Adrenal gland (tissue), 5 donors: ENCODE measurements around the gene TSPAN3.

Source experiments
- POLR2A ChIP-seq, 2 donors: fragments of 450-650 bp; IDR thresholded peaks; one replicate each; pipeline ENCODE4 v1.6.1; 2017; ENCODE audit warnings: antibody characterized with exemption in 2 of 2, mild to moderate bottlenecking in 2 of 2, moderate library complexity in 1 of 2
- TF ChIP-seq, protein P1 (sequence below), 6 experiments: fragments of 450-650 bp in 4 of 6; fragments of 200-600 bp in 2 of 6; sonication (generic) in 1 of 6; IDR thresholded peaks; 1 replicate in 5 of 6; 2 replicates in 1 of 6; pipeline versions ENCODE4 v1.5.1 to v1.8.0; 2016 to 2021; ENCODE audit warnings: antibody characterized with exemption in 6 of 6, mild to moderate bottlenecking in 2 of 6, moderate library complexity in 1 of 6
- donor health status: DM: no; HTN: no; CAD: no.

- TF ChIP-seq, protein P1, sequence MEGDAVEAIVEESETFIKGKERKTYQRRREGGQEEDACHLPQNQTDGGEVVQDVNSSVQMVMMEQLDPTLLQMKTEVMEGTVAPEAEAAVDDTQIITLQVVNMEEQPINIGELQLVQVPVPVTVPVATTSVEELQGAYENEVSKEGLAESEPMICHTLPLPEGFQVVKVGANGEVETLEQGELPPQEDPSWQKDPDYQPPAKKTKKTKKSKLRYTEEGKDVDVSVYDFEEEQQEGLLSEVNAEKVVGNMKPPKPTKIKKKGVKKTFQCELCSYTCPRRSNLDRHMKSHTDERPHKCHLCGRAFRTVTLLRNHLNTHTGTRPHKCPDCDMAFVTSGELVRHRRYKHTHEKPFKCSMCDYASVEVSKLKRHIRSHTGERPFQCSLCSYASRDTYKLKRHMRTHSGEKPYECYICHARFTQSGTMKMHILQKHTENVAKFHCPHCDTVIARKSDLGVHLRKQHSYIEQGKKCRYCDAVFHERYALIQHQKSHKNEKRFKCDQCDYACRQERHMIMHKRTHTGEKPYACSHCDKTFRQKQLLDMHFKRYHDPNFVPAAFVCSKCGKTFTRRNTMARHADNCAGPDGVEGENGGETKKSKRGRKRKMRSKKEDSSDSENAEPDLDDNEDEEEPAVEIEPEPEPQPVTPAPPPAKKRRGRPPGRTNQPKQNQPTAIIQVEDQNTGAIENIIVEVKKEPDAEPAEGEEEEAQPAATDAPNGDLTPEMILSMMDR (IDR thresholded peaks at IDR 0.05): no peak
- TF ChIP-seq POLR2A (IDR thresholded peaks at IDR 0.05): no peak
Measured at GRCh38 chr15:77111789-77112188, 40.9 kb upstream of the TSPAN3 start.
